ENCODE measurements around the gene TSPAN2.

GRCh38 chr1:115041654-115042053, 47.6 kb downstream of the TSPAN2 start:
- TF ChIP-seq POLR2A (IDR thresholded peaks at IDR 0.05) (no peak), CTCF (IDR thresholded peaks at IDR 0.05) (peak in 4 of 6 experiments; percentile 9 to 49 (median 26))

Data from esophagus squamous epithelium (tissue), 4 donors.